ENCODE measurements around the gene SPATS2.
A peak's percentile ranks its signal among the peaks of the same experiment; 100 is the strongest.

The SPATS2 gene

GRCh38 chr12:49358483-49359141, 8.7 kb upstream of the SPATS2 start:
- Histone ChIP-seq H3K9ac (ENCODE audit: low read length) (no peak overlapping the region), H3K4me2 (ENCODE audit: low read depth, low read length, poor library complexity, severe bottlenecking) (no peak overlapping the region), H3K36me3 (ENCODE audit: low read length) (no peaks in the 10 kb centered on the region), H3K9me2 (replicated peaks; ENCODE audit: insufficient read depth, low read length) (no peaks in the 10 kb centered on the region), H3K27me3 (ENCODE audit: low read length) (no peaks in the 10 kb centered on the region), H2AFZ (ENCODE audit: low read depth, low read length, severe bottlenecking) (no peak overlapping the region), H4K20me1 (ENCODE audit: low read depth, low read length) (no peaks in the 10 kb centered on the region), H3K4me3 (ENCODE audit: insufficient read depth, low read length, poor library complexity, severe bottlenecking) (no peak overlapping the region), H3K79me2 (ENCODE audit: insufficient read depth, low read length) (no peaks in the 10 kb centered on the region), H3K27ac (ENCODE audit: low read depth, low read length) (no peak overlapping the region), H3F3A (ENCODE audit: insufficient read depth) (no peaks in the 10 kb centered on the region), H3K9me3 (ENCODE audit: insufficient read depth, low read length) (no peaks in the 10 kb centered on the region)
- no peak for TF ChIP-seq EZH2phosphoT487 (conservative IDR thresholded peaks at IDR 0.05; ENCODE audit: low read length)
- peak; percentile 70 for TF ChIP-seq CTCF (IDR thresholded peaks at IDR 0.05; ENCODE audit: insufficient read depth, low read length, poor library complexity, severe bottlenecking)

- Histone ChIP-seq H4K20me1 (ENCODE audit: low read depth, low read length) (no peaks in the 10 kb centered on the region), H2AFZ (ENCODE audit: low read depth, low read length, severe bottlenecking) (no peak overlapping the region), H3F3A (ENCODE audit: insufficient read depth) (no peaks in the 10 kb centered on the region), H3K79me2 (ENCODE audit: insufficient read depth, low read length) (no peaks in the 10 kb centered on the region), H3K36me3 (ENCODE audit: low read length) (no peaks in the 10 kb centered on the region), H3K9me3 (ENCODE audit: insufficient read depth, low read length) (no peaks in the 10 kb centered on the region), H3K4me2 (ENCODE audit: low read depth, low read length, poor library complexity, severe bottlenecking) (no peak overlapping the region), H3K27me3 (ENCODE audit: low read length) (no peaks in the 10 kb centered on the region), H3K9ac (ENCODE audit: low read length) (no peak overlapping the region), H3K9me2 (replicated peaks; ENCODE audit: insufficient read depth, low read length) (no peaks in the 10 kb centered on the region), H3K4me3 (ENCODE audit: insufficient read depth, low read length, poor library complexity, severe bottlenecking) (no peak overlapping the region), H3K27ac (ENCODE audit: low read depth, low read length) (no peak overlapping the region)
- TF ChIP-seq EZH2phosphoT487 (conservative IDR thresholded peaks at IDR 0.05; ENCODE audit: low read length) (no peak), CTCF (IDR thresholded peaks at IDR 0.05; ENCODE audit: insufficient read depth, low read length, poor library complexity, severe bottlenecking) (no peak)
These were observed 7.6 kb upstream of the SPATS2 start for GRCh38 chr12:49359671-49360070.

DNA sequence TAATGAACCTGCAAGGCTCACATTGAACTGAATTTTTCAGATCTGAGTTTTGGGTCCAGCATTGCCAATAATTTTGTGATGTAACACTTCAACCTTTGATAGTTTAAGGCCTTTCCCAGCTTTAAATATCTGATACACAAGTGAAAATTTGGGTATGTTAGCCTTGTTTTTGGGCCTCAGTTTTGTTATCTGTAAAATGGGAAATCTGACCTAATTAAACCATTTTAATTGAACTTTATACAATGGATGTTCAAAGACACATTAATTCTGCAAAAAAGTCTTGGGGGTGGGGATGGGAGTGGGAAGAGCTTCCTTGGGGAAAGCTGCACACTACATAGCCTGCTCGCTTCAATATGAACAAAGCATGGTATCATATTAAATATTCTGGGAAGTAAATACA, 5.2 kb upstream of the SPATS2 start:
- no peak for TF ChIP-seq EZH2phosphoT487 (conservative IDR thresholded peaks at IDR 0.05; ENCODE audit: low read length)
- no peak for TF ChIP-seq CTCF (IDR thresholded peaks at IDR 0.05; ENCODE audit: insufficient read depth, low read length, poor library complexity, severe bottlenecking)
- Histone ChIP-seq H3K36me3 (ENCODE audit: low read length) (no peaks in the 10 kb centered on the region), H3K9me3 (ENCODE audit: insufficient read depth, low read length) (no peaks in the 10 kb centered on the region), H3K9ac (ENCODE audit: low read length) (no peak overlapping the region), H4K20me1 (ENCODE audit: low read depth, low read length) (no peaks in the 10 kb centered on the region), H3K27me3 (ENCODE audit: low read length) (no peaks in the 10 kb centered on the region), H3F3A (ENCODE audit: insufficient read depth) (peaks cover 10% of the 10 kb centered on the region; the same call in 1 of the 2 replicates), H3K79me2 (ENCODE audit: insufficient read depth, low read length) (peaks cover 5% of the 10 kb centered on the region; the same call in 1 of the 2 replicates), H2AFZ (ENCODE audit: low read depth, low read length, severe bottlenecking) (no peak overlapping the region), H3K9me2 (replicated peaks; ENCODE audit: insufficient read depth, low read length) (no peaks in the 10 kb centered on the region), H3K4me3 (ENCODE audit: insufficient read depth, low read length, poor library complexity, severe bottlenecking) (no peak overlapping the region), H3K27ac (ENCODE audit: low read depth, low read length) (no peak overlapping the region), H3K4me2 (ENCODE audit: low read depth, low read length, poor library complexity, severe bottlenecking) (no peak overlapping the region)

Data from SU-DHL-6 (cell line).